ENCODE data around the gene DNAH14. TPM values are rescaled to one million over a fixed set of nuclear protein-coding genes. Genes with fewer than 3 reads are reported as not detected.
"Not testable (repeated sequence)": the region's sequence is repeated elsewhere in the genome, so short reads cannot be mapped to it uniquely, and the experiment has no call there.

DNAH14 gene
- total RNA-seq, 3 donors from 2014 or later, result 6.1 to 38.6 (median 23.9) TPM

- H3K9me3 ChIP-seq, result no peaks in the 10 kb centered on the region
- H3K27me3 ChIP-seq, result no peaks in the 10 kb centered on the region
- no peaks in the 10 kb centered on the region for H3K4me1 ChIP-seq
- TF ChIP-seq POLR2AphosphoS5 (IDR thresholded peaks at IDR 0.05) (no peak), POLR2A (IDR thresholded peaks at IDR 0.05) (no peak), CTCF (IDR thresholded peaks at IDR 0.05) (no peak)
- intact Hi-C loops (cut with DNase I; ENCODE audit: low total_unique reads), result no loop called here
- no peak overlapping the region for H3K4me3 ChIP-seq
- H3K36me3 ChIP-seq, result no peaks in the 10 kb centered on the region
- DNase-seq (ENCODE audit: low spot score in 2 of 2), result no peak
- H3K27ac ChIP-seq, result no peak overlapping the region
Measured at GRCh38 chr1:225332686-225333085, 403.2 kb downstream of the DNAH14 start.

DNA sequence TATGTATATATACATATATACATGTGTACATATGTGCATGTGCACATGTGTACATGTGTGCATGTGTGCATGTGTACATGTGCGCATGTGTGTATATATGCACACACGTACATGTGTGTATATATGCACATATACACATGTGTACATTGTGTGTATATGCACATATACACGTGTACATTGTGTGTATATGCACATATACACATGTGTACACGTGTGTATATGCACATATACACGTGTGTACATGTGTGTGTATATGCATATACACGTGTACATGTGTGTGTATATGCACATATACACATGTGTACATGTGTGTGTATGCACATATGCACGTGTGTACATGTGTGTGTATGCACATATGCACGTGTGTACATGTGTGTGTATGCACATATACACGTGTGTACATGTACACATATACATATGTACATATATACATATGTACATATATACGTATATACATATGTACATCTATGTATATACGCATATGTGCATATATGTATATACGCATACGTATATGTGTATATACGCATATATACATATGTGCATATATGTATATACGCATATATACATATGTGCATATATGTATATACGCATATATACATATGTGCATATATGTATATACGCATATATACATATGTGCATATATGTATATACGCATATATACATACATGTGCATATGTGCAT lies 405.8 kb downstream of the DNAH14 start:
- intact Hi-C loops (cut with DNase I; ENCODE audit: low total_unique reads); H3K36me3 ChIP-seq; H3K4me1 ChIP-seq; H3K9me3 ChIP-seq; H3K27me3 ChIP-seq; H3K27ac ChIP-seq; DNase-seq (ENCODE audit: low spot score in 2 of 2); H3K4me3 ChIP-seq: not testable (repeated sequence)

GRCh38 chr1:225338545-225338944 lies 409.1 kb downstream of the DNAH14 start:
- H3K4me1 ChIP-seq, result no peaks in the 10 kb centered on the region
- no peak overlapping the region for H3K4me3 ChIP-seq
- no peaks in the 10 kb centered on the region for H3K36me3 ChIP-seq
- no peak overlapping the region for H3K27ac ChIP-seq
- H3K27me3 ChIP-seq, result no peaks in the 10 kb centered on the region
- DNase-seq (ENCODE audit: low spot score in 2 of 2), result no peak
- no peaks in the 10 kb centered on the region for H3K9me3 ChIP-seq
- intact Hi-C loops (cut with DNase I; ENCODE audit: low total_unique reads), result no loop called here
- TF ChIP-seq CTCF (IDR thresholded peaks at IDR 0.05) (no peak), POLR2A (IDR thresholded peaks at IDR 0.05) (no peak), POLR2AphosphoS5 (IDR thresholded peaks at IDR 0.05) (no peak)

DNA sequence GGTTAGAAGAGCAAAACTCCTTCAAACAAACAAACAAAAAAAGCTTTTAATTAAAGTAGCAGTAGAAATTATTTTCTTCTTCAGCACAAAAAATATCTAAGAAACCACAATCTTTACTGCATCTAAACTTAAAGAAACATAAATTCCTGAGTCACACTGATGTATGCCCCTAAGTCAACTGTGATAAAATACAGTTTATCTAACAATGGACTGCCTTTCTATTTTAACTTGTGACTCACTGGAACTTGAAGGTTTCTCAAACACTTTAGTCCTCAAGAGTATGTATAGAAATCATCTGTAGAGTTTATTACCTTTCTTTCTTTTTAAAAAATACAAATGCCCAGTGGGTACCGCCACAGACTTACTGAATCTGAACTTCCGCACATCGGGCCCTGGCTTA lies 412.2 kb downstream of the DNAH14 start:
- Histone ChIP-seq H3K36me3 (no peaks in the 10 kb centered on the region), H3K9me3 (no peaks in the 10 kb centered on the region), H3K4me1 (no peaks in the 10 kb centered on the region), H3K27ac (no peak overlapping the region), H3K27me3 (no peaks in the 10 kb centered on the region), H3K4me3 (no peak overlapping the region)
- TF ChIP-seq CTCF (IDR thresholded peaks at IDR 0.05) (no peak), POLR2AphosphoS5 (IDR thresholded peaks at IDR 0.05) (no peak), POLR2A (IDR thresholded peaks at IDR 0.05) (no peak)
- intact Hi-C loops (cut with DNase I; ENCODE audit: low total_unique reads), result no loop called here
- no peak for DNase-seq (ENCODE audit: low spot score in 2 of 2)

DNA sequence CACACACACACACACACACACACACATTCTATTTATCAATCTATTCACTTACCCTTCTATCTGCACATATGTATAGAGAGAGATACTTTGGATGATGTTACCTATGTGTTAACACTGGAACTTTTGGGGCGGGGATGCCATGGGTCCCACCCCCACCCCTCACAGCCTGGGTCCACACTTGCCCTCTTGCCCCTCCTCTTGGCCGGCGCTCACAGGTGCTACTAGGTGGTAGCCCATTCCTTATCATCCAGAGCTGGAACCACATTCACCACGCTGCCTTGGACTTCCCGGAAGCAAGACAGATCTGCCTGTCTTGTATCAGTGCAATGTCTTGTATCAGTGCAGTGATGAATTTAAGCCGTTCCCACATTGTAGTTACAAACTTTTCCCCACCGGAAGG lies 413.2 kb downstream of the DNAH14 start:
- TF ChIP-seq POLR2A (IDR thresholded peaks at IDR 0.05), result no peak
- no peak for TF ChIP-seq POLR2AphosphoS5 (IDR thresholded peaks at IDR 0.05)
- no peak for TF ChIP-seq CTCF (IDR thresholded peaks at IDR 0.05)
- Histone ChIP-seq H3K36me3 (no peaks in the 10 kb centered on the region), H3K27ac (no peak overlapping the region), H3K9me3 (peaks cover 0 to 4% of the 10 kb centered on the region in 2 donors), H3K4me1 (no peaks in the 10 kb centered on the region), H3K27me3 (no peaks in the 10 kb centered on the region), H3K4me3 (no peak overlapping the region)
- no peak for DNase-seq (ENCODE audit: low spot score in 2 of 2)
- intact Hi-C loops (cut with DNase I; ENCODE audit: low total_unique reads), result no loop called here

DNA sequence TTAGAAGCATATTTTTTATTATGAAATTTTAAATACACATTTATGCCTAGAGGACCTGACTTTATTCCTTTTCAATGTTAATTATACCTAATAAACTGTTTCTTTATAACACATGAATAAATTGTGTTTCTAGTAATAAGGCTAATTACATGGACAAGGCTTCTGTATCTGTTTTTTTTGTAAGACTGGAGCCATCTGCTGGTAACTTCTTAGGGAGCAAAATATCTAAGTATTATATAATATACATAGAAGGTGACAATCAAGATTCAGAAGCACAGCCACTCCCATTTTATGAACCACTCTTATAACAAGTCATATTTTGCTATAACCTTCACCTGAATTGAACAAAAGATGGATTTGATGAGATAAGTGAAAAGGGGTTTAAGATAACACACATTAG lies 414.1 kb downstream of the DNAH14 start:
- H3K9me3 ChIP-seq, result peaks cover 0 to 8% of the 10 kb centered on the region in 2 donors
- TF ChIP-seq POLR2A (IDR thresholded peaks at IDR 0.05), result no peak
- TF ChIP-seq POLR2AphosphoS5 (IDR thresholded peaks at IDR 0.05), result no peak
- no peak for TF ChIP-seq CTCF (IDR thresholded peaks at IDR 0.05)
- intact Hi-C loops (cut with DNase I; ENCODE audit: low total_unique reads), result no loop called here
- H3K4me3 ChIP-seq, result no peak overlapping the region
- DNase-seq (ENCODE audit: low spot score in 2 of 2), result no peak
- H3K27me3 ChIP-seq, result no peaks in the 10 kb centered on the region
- H3K27ac ChIP-seq, result no peak overlapping the region
- H3K4me1 ChIP-seq, result no peaks in the 10 kb centered on the region
- no peaks in the 10 kb centered on the region for H3K36me3 ChIP-seq

Measured in breast epithelium (tissue), 4 donors.